B cell (primary cell): ENCODE measurements around the gene PLEKHJ1. TPM values are rescaled to one million over a fixed set of nuclear protein-coding genes. Genes with fewer than 3 reads are reported as not detected.

Source experiments
- ATAC-seq: fragments of 200-7000 bp; cut with Tn5 transposase; one replicate; pipeline ENCODE4 v1.10.0; 2021; ENCODE audit warnings: low read depth, mild to moderate bottlenecking, moderate number of reproducible peaks, moderate library complexity
- CTCF ChIA-PET: fragments of 350-600 bp; sonication (Branson Sonifier 250); formaldehyde crosslinking; loops from one replicate; lab custom pipeline; 2021; ENCODE audit warnings: antibody characterized with exemption, inconsistent platforms; lab: Charles Lee
- POLR2A ChIA-PET: fragments of 350-600 bp; sonication (Branson Sonifier 250); formaldehyde crosslinking; loops from one replicate; lab custom pipeline; 2021; ENCODE audit warnings: antibody characterized with exemption; lab: Charles Lee
- DNase-seq: peaks from one replicate; pipeline ENCODE4 v3.0.0; 2013
- H2AFZ ChIP-seq: 2 replicates; pipeline ENCODE4 v1.6.1; 2012; ENCODE audit warnings: mild to moderate bottlenecking, low read depth, low read length; ENCODE audit not compliant: insufficient read depth, poor library complexity, severe bottlenecking
- H3K27ac ChIP-seq, 2 donors: 1 replicate in 1 of 2; 2 replicates in 1 of 2; pipeline ENCODE4 v1.5.1; 2012 to 2013; ENCODE audit warnings: low read length in 2 of 2, mild to moderate bottlenecking in 2 of 2, moderate library complexity in 1 of 2
- H3K27me3 ChIP-seq, 4 experiments: fragments of 200-600 bp in 1 of 4; sonication (generic) in 1 of 4; replicated peaks in 1 of 4; 1 replicate in 2 of 4; 2 replicates in 2 of 4; pipeline versions ENCODE4 v1.6.1 to v1.7.0; 2013 to 2016; ENCODE audit warnings: low read length in 3 of 4, mild to moderate bottlenecking in 2 of 4, mixed read lengths in 1 of 4, moderate library complexity in 1 of 4; ENCODE audit not compliant: insufficient read depth in 4 of 4, control insufficient read depth in 3 of 4; ENCODE audit errors: control extremely low read depth in 1 of 4
- H3K36me3 ChIP-seq, 2 experiments: replicated peaks in 1 of 2; 1 replicate in 1 of 2; 2 replicates in 1 of 2; pipeline versions ENCODE4 v1.6.1 to v1.7.1; 2013; ENCODE audit warnings: low read length in 1 of 2; ENCODE audit not compliant: insufficient read depth in 2 of 2, control insufficient read depth in 1 of 2; ENCODE audit errors: control extremely low read depth in 1 of 2, extremely low read depth in 1 of 2
- H3K4me1 ChIP-seq, 2 donors: fragments of 200-600 bp in 1 of 2; sonication (generic) in 1 of 2; 1 replicate in 1 of 2; 2 replicates in 1 of 2; pipeline versions ENCODE4 v1.5.1 to v1.6.1; 2013 to 2017; ENCODE audit warnings: low read length in 2 of 2; ENCODE audit not compliant: control insufficient read depth in 2 of 2, insufficient read depth in 2 of 2
- H3K4me2 ChIP-seq: replicated peaks from 2 replicates; pipeline ENCODE3; 2012; ENCODE audit warnings: mild to moderate bottlenecking, low read depth, low read length; ENCODE audit not compliant: poor library complexity, severe bottlenecking
- H3K4me3 ChIP-seq, 5 experiments: fragments of 200-600 bp in 1 of 5; sonication (generic) in 1 of 5; 1 replicate in 3 of 5; 2 replicates in 2 of 5; pipeline versions ENCODE4 v1.5.1 to v1.7.0; 2011 to 2016; ENCODE audit warnings: low read length in 4 of 5, mild to moderate bottlenecking in 4 of 5, low read depth in 2 of 5, control low read depth in 1 of 5, moderate library complexity in 1 of 5; ENCODE audit not compliant: insufficient read depth in 1 of 5; ENCODE audit errors: control extremely low read depth in 1 of 5, extremely low read depth in 1 of 5
- H3K79me2 ChIP-seq: fragments of 200-600 bp; sonication (generic); one replicate; pipeline ENCODE4 v1.6.0; 2016; ENCODE audit warnings: low read length; ENCODE audit not compliant: control insufficient read depth, insufficient read depth
- H3K9ac ChIP-seq: fragments of 200-600 bp; sonication (generic); 2 replicates; pipeline ENCODE4 v1.6.1; 2017; ENCODE audit warnings: mild to moderate bottlenecking, low read length, moderate library complexity
- H3K9me3 ChIP-seq, 3 donors: one replicate each; pipeline versions ENCODE4 v1.6.1 to v1.7.1; 2013; ENCODE audit warnings: low read length in 2 of 3; ENCODE audit not compliant: control insufficient read depth in 2 of 3, insufficient read depth in 1 of 3; ENCODE audit errors: control extremely low read depth in 1 of 3
- H4K20me1 ChIP-seq: 2 replicates; pipeline ENCODE4 v1.6.0; 2012; ENCODE audit warnings: mild to moderate bottlenecking, low read length; ENCODE audit not compliant: insufficient read depth, control insufficient read depth, poor library complexity, severe bottlenecking
- H3K27ac Mint-ChIP-seq: one replicate; pipeline ENCODE4 v1.8.0; 2021; ENCODE audit warnings: mixed read lengths
- H3K27me3 Mint-ChIP-seq: one replicate; pipeline ENCODE4 v1.8.0; 2021; ENCODE audit warnings: mixed read lengths
- H3K4me1 Mint-ChIP-seq: one replicate; pipeline ENCODE4 v1.8.0; 2021; ENCODE audit warnings: mixed read lengths
- H3K4me3 Mint-ChIP-seq: one replicate; pipeline ENCODE4 v1.8.0; 2021; ENCODE audit warnings: mixed read lengths
- H3K9me3 Mint-ChIP-seq: one replicate; pipeline ENCODE4 v1.8.0; 2022; ENCODE audit warnings: mixed read lengths; ENCODE audit not compliant: insufficient read depth
- EZH2 ChIP-seq: IDR thresholded peaks from 2 replicates; pipeline ENCODE4 v1.6.1; 2012; ENCODE audit warnings: borderline replicate concordance, low read depth, mild to moderate bottlenecking, moderate library complexity, low read length; ENCODE audit not compliant: insufficient read depth, poor library complexity, severe bottlenecking
- WGBS: methylation state at CpG from one replicate; pipeline ENCODE4 v1.1.5; 2013; ENCODE audit warnings: missing lambda C conversion rate; ENCODE audit not compliant: insufficient coverage; 5-methylcytosine and 5-hydroxymethylcytosine counted together
- intact Hi-C: fragments of 100-400 bp; cut with micrococcal nuclease; formaldehyde crosslinking; loops from one replicate; pipeline ENCODE4 v1.10.0; 2022
- polyA plus RNA-seq: library from polyadenylated mRNA; depleted of rRNA; stranded (reverse); fragments of >200 nt; gene quantifications from 2 replicates; pipeline ENCODE4 v1.2.3, GENCODE V29; 2012
- total RNA-seq, 2 donors: library from RNA; stranded (reverse); fragments of 120-200 nt in 1 of 2; gene quantifications; 1 replicate in 1 of 2; 2 replicates in 1 of 2; pipeline versions ENCODE4 v1.2.3 to v1.2.4, GENCODE V29; 2013 to 2022
- TF ChIP-seq, protein P1 (sequence below): fragments of 200-600 bp; IDR thresholded peaks from one replicate; pipeline ENCODE4 v1.8.0; 2022; ENCODE audit warnings: antibody characterized with exemption, mild to moderate bottlenecking

PLEKHJ1 gene
- total and polyA plus RNA-seq, 2 donors (not counting 1 experiment from before 2014, with no cell fraction given) = 86.7 to 117 TPM

DNA sequence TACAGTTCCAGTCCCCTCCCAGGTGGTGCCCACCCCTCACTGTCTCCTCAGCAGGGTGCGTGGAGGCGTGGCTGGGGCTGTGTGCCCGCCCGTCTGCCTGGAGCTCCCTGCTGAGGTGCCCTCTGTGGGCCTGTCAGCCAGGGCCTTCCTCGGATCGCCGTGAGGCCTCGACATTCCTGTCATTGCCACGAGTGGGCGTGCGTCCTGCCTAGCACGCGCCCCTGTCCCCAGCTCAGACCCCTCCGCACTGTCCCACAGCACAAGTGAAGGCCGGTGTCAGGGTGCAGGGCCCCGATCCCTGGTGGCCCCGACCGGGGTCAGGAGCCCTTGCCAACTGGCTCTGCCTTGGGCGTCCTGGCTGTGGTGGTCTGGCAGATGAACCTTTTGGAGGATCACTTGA is 40.2 kb downstream of the PLEKHJ1 start:
- CTCF ChIA-PET = interaction anchor here (1.0 kb wide), 1 partner anchor 13 kb away, joined by 3 read pairs; no protein-coding TSS in a partner anchor
- H3K9me3 ChIP-seq = no peaks in the 10 kb centered on the region
- intact Hi-C loops = no loop called here
- no peaks in the 10 kb centered on the region for H3K27me3 Mint-ChIP-seq
- H3K27ac Mint-ChIP-seq = no peak overlapping the region
- H4K20me1 ChIP-seq = peaks cover 90% of the 10 kb centered on the region
- H3K27ac ChIP-seq = no peak overlapping the region
- H3K36me3 ChIP-seq = peaks cover 0 to 65% of the 10 kb centered on the region in 2 experiments
- no peak overlapping the region for H2AFZ ChIP-seq
- ATAC-seq (no peak), DNase-seq (no peak)
- no peak overlapping the region for H3K4me3 ChIP-seq
- H3K9ac ChIP-seq = no peak overlapping the region
- no peaks in the 10 kb centered on the region for H3K4me1 ChIP-seq
- H3K27me3 ChIP-seq = no peaks in the 10 kb centered on the region
- POLR2A ChIA-PET = no interaction called here
- no peaks in the 10 kb centered on the region for H3K9me3 Mint-ChIP-seq
- no peak overlapping the region for H3K4me2 ChIP-seq
- 98% methylated on average over 19 of the region's 19 CpGs for WGBS
- TF ChIP-seq, protein P1, sequence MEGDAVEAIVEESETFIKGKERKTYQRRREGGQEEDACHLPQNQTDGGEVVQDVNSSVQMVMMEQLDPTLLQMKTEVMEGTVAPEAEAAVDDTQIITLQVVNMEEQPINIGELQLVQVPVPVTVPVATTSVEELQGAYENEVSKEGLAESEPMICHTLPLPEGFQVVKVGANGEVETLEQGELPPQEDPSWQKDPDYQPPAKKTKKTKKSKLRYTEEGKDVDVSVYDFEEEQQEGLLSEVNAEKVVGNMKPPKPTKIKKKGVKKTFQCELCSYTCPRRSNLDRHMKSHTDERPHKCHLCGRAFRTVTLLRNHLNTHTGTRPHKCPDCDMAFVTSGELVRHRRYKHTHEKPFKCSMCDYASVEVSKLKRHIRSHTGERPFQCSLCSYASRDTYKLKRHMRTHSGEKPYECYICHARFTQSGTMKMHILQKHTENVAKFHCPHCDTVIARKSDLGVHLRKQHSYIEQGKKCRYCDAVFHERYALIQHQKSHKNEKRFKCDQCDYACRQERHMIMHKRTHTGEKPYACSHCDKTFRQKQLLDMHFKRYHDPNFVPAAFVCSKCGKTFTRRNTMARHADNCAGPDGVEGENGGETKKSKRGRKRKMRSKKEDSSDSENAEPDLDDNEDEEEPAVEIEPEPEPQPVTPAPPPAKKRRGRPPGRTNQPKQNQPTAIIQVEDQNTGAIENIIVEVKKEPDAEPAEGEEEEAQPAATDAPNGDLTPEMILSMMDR = no peak
- TF ChIP-seq EZH2 = no peak
- H3K79me2 ChIP-seq = peaks cover 98% of the 10 kb centered on the region
- no peak overlapping the region for H3K4me3 Mint-ChIP-seq
- H3K4me1 Mint-ChIP-seq = peaks cover 3% of the 10 kb centered on the region

DNA sequence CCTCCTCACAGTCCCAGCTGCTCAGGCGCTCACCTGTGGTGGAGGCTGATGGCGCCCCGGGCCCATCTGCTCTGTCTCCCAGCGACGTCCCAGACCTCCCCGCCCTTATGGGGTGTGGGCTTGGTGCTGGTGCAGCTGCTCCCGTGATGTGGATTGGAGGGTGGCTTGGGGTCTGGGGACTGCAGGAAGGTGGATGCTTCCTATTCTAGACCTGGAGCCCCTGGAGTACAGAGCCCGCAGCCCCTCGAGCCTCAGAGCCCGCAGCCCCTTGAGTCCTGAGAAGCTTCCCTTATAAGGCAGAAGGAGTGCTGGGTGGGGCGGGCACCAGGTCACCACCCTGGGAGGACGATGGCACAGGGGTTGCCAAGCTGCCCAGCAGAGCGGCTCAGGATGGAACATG is 40.8 kb downstream of the PLEKHJ1 start:
- Mint-ChIP-seq H3K27ac (no peak overlapping the region), H3K9me3 (no peaks in the 10 kb centered on the region), H3K4me1 (peaks cover 3% of the 10 kb centered on the region), H3K27me3 (no peaks in the 10 kb centered on the region), H3K4me3 (no peak overlapping the region)
- Histone ChIP-seq H3K9me3 (no peaks in the 10 kb centered on the region), H3K4me3 (no peak overlapping the region), H3K9ac (no peak overlapping the region), H3K27ac (no peak overlapping the region), H3K4me2 (no peak overlapping the region), H3K36me3 (peaks cover 0 to 65% of the 10 kb centered on the region in 2 experiments), H3K27me3 (no peaks in the 10 kb centered on the region), H2AFZ (no peak overlapping the region), H3K79me2 (peaks cover 98% of the 10 kb centered on the region), H3K4me1 (no peaks in the 10 kb centered on the region), H4K20me1 (peaks cover 90% of the 10 kb centered on the region)
- ChIA-PET CTCF (interaction anchor here (1.0 kb wide), 1 partner anchor 13 kb away, joined by 3 read pairs; no protein-coding TSS in a partner anchor), POLR2A (no interaction called here)
- WGBS = 99% methylated on average over 13 of the region's 13 CpGs
- intact Hi-C loops = no loop called here
- TF ChIP-seq EZH2 = no peak
- TF ChIP-seq, protein P1 = no peak
- DNase-seq = no peak
- ATAC-seq = no peak
